Right atrium auricular region (tissue), 2 donors: Measurements from ENCODE around the gene CYP11A1. TPM values are rescaled to one million over a fixed set of nuclear protein-coding genes. Genes with fewer than 3 reads are reported as not detected.

ENCODE experiments used
- DNase-seq: peaks from one replicate; pipeline ENCODE4 v3.0.0-alpha.2; 2019; ENCODE audit warnings: low spot score
- H3K27ac ChIP-seq, 2 donors: fragments of 200-600 bp; sonication (generic); 1 replicate in 1 of 2; 2 replicates in 1 of 2; pipeline ENCODE4 v1.5.1; 2016 to 2019
- H3K27me3 ChIP-seq, 2 donors: fragments of 200-600 bp; sonication (generic); one replicate each; pipeline versions ENCODE4 v1.5.1 to v1.6.0; 2017 to 2019
- H3K36me3 ChIP-seq: fragments of 200-600 bp; sonication (generic); one replicate; pipeline ENCODE4 v1.5.1; 2016
- H3K4me1 ChIP-seq, 2 donors: fragments of 200-600 bp; sonication (generic); one replicate each; pipeline versions ENCODE4 v1.5.1 to v1.6.0; 2017 to 2019
- H3K4me3 ChIP-seq, 2 donors: fragments of 200-600 bp; sonication (generic); 1 replicate in 1 of 2; 2 replicates in 1 of 2; pipeline ENCODE4 v1.5.1; 2017 to 2019; ENCODE audit warnings: mild to moderate bottlenecking in 1 of 2, moderate library complexity in 1 of 2
- H3K9me3 ChIP-seq, 2 donors: fragments of 200-600 bp; sonication (generic); one replicate each; pipeline ENCODE4 v1.5.1; 2019
- CTCF ChIP-seq, 2 donors: fragments of 200-600 bp; sonication (generic); IDR thresholded peaks; one replicate each; pipeline ENCODE4 v1.5.1; 2019; ENCODE audit warnings: antibody characterized with exemption in 2 of 2
- total RNA-seq, 2 donors: library from RNA; depleted of rRNA; stranded (reverse); fragments of >200 nt; gene quantifications; one replicate each; pipeline ENCODE4 v1.1.0, GENCODE V29; 2016

CYP11A1 gene
- total RNA-seq, 2 donors from 2014 or later = 0.71 to 1.0 TPM

- no peaks in the 10 kb centered on the region for H3K9me3 ChIP-seq
These were observed 71.6 kb downstream of the CYP11A1 start for GRCh38 chr15:74295800-74296199.

GRCh38 chr15:74294010-74294409, 73.4 kb downstream of the CYP11A1 start:
- no peak overlapping the region for H3K27ac ChIP-seq
- H3K27me3 ChIP-seq = no peaks in the 10 kb centered on the region
- no peak for TF ChIP-seq CTCF (IDR thresholded peaks at IDR 0.05)
- H3K9me3 ChIP-seq = no peaks in the 10 kb centered on the region
- DNase-seq = no peak
- H3K4me3 ChIP-seq = no peak overlapping the region
- H3K36me3 ChIP-seq = no peaks in the 10 kb centered on the region
- H3K4me1 ChIP-seq = peaks cover 0 to 6% of the 10 kb centered on the region in 2 donors

More at GRCh38 chr15:74295800-74296199, 71.6 kb downstream of the CYP11A1 start:
- no peak for DNase-seq
- TF ChIP-seq CTCF (IDR thresholded peaks at IDR 0.05) = peak in 1 of 2 donors; percentile 16
- no peaks in the 10 kb centered on the region for H3K27me3 ChIP-seq
- H3K36me3 ChIP-seq = no peaks in the 10 kb centered on the region
- no peak overlapping the region for H3K27ac ChIP-seq
- H3K4me3 ChIP-seq = no peak overlapping the region
- peaks cover 0 to 6% of the 10 kb centered on the region in 2 donors for H3K4me1 ChIP-seq

- H3K27me3 ChIP-seq = no peaks in the 10 kb centered on the region
- no peak for DNase-seq
These were observed 74.2 kb downstream of the CYP11A1 start for GRCh38 chr15:74293021-74293810.

GRCh38 chr15:74291101-74292071, 76.1 kb downstream of the CYP11A1 start:
- TF ChIP-seq CTCF (IDR thresholded peaks at IDR 0.05) = peak in 1 of 2 donors; percentile 18
- Histone ChIP-seq H3K27ac (no peak overlapping the region), H3K9me3 (no peaks in the 10 kb centered on the region), H3K36me3 (no peaks in the 10 kb centered on the region), H3K4me3 (no peak overlapping the region), H3K27me3 (no peaks in the 10 kb centered on the region), H3K4me1 (peaks cover 0 to 13% of the 10 kb centered on the region in 2 donors)
- peak; percentile 69 for DNase-seq

More at GRCh38 chr15:74293021-74293810, 74.2 kb downstream of the CYP11A1 start:
- Histone ChIP-seq H3K27ac (no peak overlapping the region), H3K36me3 (no peaks in the 10 kb centered on the region), H3K4me3 (no peak overlapping the region), H3K4me1 (peaks cover 0 to 6% of the 10 kb centered on the region in 2 donors), H3K9me3 (no peaks in the 10 kb centered on the region)
- no peak for TF ChIP-seq CTCF (IDR thresholded peaks at IDR 0.05)

- TF ChIP-seq CTCF (IDR thresholded peaks at IDR 0.05) = no peak
These were observed 76.8 kb downstream of the CYP11A1 start for GRCh38 chr15:74290645-74291044.

More at GRCh38 chr15:74290645-74291044, 76.8 kb downstream of the CYP11A1 start:
- Histone ChIP-seq H3K9me3 (no peaks in the 10 kb centered on the region), H3K4me1 (peaks cover 0 to 13% of the 10 kb centered on the region in 2 donors), H3K36me3 (no peaks in the 10 kb centered on the region), H3K27ac (no peak overlapping the region), H3K4me3 (no peak overlapping the region), H3K27me3 (no peaks in the 10 kb centered on the region)
- DNase-seq = no peak
